OCI-LY1 (cell line): Measurements from ENCODE around the gene UCP3.

Experiments
- EZH2 ChIP-seq: fragments of 200-600 bp; sonication (generic), shearing (Covaris generic); IDR thresholded peaks from 2 replicates; pipeline ENCODE4 v1.8.0; 2017; ENCODE audit warnings: borderline replicate concordance, mixed run types, mild to moderate bottlenecking, antibody characterized with exemption, low read length, moderate library complexity, mixed read lengths
- TF ChIP-seq, protein P1 (sequence below): fragments of 200-600 bp; sonication (generic), shearing (Covaris generic); IDR thresholded peaks from 2 replicates; pipeline ENCODE4 v1.5.1; 2017; ENCODE audit warnings: mild to moderate bottlenecking, antibody characterized with exemption, low read length, moderate library complexity, mixed read lengths

GRCh38 chr11:74015919-74016684, 7.2 kb upstream of the UCP3 start:
- no peak for TF ChIP-seq EZH2
- TF ChIP-seq, protein P1, sequence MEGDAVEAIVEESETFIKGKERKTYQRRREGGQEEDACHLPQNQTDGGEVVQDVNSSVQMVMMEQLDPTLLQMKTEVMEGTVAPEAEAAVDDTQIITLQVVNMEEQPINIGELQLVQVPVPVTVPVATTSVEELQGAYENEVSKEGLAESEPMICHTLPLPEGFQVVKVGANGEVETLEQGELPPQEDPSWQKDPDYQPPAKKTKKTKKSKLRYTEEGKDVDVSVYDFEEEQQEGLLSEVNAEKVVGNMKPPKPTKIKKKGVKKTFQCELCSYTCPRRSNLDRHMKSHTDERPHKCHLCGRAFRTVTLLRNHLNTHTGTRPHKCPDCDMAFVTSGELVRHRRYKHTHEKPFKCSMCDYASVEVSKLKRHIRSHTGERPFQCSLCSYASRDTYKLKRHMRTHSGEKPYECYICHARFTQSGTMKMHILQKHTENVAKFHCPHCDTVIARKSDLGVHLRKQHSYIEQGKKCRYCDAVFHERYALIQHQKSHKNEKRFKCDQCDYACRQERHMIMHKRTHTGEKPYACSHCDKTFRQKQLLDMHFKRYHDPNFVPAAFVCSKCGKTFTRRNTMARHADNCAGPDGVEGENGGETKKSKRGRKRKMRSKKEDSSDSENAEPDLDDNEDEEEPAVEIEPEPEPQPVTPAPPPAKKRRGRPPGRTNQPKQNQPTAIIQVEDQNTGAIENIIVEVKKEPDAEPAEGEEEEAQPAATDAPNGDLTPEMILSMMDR: no peak
